OCI-M2 (cell line): Measurements from ENCODE around the gene LMOD3.

Experiments used
- DNase-seq: peaks from one replicate; lab custom pipeline; 2025; ENCODE audit not compliant: unreplicated experiment; lab: John Stamatoyannopoulos, UW

Gene LMOD3

DNA sequence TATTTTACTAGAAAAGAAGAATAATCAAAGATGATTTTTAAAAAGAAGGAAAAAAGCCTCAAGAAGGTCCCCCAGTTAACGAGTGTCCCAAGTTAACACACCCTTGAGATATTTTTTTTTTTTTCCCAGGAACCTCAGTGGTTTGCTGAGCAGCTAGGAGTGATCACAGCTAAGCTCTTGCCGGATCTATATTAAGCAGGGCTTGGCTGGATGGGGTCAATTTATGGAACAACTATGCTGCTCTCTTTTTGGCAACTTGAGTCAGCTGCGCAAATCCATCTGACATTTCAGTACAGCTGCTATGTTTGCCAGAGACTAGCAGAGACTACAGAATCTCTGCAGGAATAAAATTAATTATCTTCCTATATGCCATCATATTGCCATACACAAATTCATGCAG, at the start of gene LMOD3:
LMOD3 (minus strand) TSS at position 193 of the 400 bp plus-strand sequence. CDS start 209 bp downstream, outside the sequence.
- DNase-seq, result no peak

DNA sequence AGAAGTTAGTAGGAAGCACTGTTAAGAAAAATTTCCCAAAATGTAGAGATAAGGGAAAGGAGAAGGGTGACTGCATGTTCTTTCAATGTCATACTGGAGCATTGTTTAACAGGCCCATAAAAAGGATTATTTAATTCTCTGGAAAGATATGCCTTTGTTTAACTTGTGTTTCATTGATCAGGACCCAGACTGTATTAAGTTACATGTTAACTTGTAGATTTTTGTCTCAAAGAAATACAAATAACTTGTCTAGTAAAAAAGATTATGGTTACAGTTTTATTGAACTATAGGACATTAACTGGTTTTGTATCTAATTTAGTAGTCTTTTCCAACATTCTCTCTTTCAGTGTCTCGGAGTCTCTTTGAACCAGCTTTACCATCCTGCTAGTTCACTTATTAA, 49.7 kb upstream of the LMOD3 start:
- DNase-seq, result no peak

DNA sequence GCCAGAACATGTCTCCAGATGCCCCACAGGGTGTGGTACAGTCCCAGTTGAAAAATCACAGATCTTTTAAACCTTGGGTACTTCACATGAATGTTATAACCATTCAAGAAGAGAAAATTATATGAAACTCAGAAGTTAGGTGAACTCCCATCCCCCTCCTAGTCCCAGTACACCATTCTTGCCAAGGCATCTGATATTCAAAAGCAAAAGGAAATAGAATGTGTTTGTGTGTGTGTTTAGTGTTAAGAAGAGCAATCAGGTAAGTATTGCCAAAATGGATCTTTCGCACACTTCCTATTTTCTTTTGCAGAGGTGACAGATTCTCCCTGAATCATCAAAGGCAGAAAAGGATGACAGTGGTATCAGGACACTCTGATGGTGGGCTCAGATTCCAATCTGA, 44.1 kb upstream of the LMOD3 start:
- no peak for DNase-seq

DNA sequence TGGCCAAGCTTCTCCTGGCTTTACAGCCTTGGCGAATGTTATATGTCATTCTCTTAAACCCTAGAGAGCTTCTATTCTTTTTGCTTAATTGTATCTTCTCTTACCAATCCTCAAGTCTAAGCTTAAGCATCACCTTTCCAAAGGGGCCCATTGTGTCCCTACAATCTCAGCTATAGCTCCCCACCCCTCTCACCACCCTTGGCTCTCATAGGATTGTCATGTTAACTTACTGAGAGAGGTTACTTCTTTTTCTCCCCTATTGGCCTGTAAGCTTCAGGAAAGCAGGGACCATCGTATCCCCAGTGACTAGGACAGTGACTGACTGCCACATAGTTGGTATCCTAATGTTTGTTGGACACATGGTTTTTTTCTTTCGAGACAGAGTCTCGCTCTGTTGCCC, 43.3 kb upstream of the LMOD3 start:
- DNase-seq, result no peak

DNA sequence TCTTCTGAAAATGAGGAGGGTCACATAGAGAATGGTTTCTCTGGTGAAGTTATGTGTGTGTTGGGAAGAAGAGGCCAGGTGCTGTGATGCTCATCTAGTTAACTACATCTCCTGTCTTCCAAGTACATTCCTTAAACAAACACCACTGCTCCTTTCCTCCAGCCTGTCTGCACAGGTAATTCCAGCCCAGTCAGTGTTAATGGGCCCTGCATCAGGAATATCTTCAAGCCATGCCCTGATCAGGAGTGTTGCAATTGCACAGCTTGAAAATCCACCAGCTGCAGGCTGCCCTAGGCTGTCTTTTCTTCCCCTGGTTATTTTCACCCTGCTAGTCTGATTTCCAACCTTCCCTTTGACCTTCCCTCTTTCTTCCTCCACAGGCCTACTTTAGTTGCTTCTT, 41.9 kb upstream of the LMOD3 start:
- no peak for DNase-seq

DNA sequence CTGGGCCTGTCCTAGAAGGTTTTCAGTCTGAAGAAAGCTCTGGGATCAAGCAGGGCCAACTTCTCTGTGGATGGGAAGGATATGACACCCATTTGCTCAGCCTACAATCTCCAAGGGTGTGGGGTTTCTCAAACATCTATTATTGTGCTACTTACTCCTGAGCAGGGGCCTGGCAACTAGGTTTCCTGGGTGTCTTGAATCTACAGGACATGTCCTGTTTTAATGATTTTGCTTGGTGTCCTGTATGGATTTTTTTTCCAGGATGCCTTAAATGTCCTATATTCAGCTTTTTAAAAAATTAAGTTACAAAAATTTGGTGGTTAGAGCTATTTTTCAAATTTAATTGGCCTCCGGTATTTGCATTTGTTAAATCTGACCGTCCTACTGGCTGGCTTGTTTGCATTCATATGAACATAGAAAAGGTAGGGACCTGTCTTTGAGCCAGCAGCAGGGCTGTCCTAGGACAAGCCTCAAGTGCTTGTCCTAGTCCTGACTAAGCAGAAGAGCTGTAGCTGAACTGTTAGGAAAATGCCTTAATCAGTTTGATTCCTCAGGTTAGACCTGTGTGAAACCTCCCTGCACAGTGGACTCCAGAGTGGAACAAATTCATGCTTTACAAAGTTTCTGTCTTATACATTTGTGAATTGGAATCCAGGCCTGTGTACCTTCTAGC, 40.0 kb upstream of the LMOD3 start:
- DNase-seq, result no peak

DNA sequence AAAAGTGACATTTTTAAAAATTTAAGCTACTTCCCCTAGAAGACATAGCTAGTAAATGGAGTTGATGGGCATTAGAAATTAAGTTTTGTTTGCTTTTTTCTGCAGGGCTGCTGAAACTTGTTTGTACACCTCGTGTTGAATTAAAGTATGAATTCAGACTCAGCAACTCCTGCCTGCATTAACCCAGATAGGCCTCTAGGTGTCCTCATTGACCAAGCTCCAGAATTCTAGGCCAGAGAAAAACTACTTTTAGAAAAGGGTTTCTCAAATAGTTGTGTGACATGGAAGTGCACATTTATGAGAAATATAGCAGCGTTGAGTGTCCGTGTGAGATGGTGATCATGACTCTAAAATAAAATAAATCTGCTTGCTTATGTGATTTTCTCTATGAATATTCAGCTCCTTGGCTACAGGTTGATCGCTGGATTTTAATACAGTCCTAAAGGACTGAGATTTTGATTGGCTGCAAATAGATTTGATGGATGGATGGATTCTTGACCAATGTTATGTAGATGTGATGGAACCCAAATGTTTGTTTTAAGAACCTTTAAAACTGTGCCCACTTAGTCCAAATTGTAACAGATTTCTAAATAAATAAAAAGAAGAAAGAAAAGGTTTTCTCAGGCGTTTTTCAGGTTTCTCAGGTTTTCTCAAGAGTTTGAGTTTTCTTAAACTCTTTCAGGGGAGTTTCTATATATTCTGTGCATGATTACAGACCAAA, 39.4 kb upstream of the LMOD3 start:
- DNase-seq, result no peak

DNA sequence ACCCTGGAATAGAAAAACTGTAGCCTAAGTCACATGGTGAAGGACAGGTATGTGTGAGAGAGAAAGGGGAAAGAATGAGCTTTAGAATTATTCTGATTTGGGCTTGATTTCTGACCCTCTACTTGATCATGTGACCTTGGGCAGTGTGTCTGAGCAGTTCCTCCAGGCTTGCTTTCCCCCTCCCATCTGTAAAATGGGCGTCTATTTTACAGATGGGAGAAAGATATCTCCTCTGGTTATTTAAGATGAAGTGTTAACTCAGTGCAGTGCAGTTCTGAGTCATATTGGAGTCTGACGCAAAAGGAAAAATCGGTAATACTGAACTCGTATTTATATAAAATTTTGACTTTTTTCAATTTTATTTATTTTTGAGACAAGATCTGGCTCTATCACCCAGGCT, 38.1 kb upstream of the LMOD3 start:
- no peak for DNase-seq

DNA sequence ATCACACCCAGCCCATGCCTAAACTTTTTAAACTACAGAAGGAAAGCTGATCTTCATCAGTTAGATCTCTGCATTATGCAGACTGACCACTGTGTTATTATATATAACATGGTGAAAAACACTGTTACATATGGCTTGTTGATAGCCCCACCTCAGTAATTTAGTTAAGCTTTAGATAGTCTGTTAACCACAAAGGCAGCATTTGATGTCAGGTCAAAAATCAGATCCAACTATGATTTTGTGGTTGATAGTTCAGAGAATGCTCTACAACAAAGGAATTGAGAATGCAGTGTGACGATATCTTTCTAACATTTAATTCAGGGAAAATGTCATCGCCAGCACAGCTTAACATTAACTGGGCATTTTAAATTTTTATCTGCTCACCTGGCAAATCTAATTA, 37.7 kb upstream of the LMOD3 start:
- no peak for DNase-seq

DNA sequence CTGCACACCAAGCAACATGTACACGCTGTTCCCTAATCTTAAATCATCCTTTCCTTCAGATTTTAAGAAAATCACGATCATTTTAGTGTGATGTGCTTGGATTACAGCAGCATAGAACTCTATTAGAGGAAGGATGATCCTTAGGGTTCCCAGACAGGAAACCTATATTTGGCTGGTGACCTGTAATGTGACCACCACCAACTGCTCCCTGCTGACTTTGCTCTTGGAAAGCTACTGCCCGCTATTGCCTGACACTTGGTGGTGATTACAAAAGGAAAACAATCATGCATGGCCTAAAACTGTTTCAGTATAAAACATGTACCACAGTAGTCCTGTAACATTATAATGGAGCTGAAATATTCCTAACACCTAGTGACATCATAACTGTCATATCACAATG, 27.2 kb upstream of the LMOD3 start:
- DNase-seq, result no peak

DNA sequence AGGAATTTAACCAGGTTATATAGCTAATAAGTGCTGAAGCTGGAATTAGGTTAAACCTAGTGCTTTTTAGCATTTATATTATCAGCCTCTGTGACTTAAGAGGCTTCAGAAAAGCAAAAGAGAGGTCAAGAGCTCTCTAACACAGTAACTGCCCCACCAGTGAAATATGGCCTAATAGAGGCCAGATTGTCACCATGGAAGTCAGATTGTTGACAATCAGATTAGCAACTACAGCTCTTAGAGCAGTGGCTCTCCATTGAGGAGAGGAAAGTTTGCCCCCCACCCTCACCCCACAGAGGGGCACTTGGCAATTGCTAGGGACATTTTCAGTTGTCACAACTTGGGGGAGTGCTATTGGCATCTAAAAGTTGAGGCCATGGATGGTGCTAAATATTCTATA, 23.3 kb upstream of the LMOD3 start:
- DNase-seq, result no peak

DNA sequence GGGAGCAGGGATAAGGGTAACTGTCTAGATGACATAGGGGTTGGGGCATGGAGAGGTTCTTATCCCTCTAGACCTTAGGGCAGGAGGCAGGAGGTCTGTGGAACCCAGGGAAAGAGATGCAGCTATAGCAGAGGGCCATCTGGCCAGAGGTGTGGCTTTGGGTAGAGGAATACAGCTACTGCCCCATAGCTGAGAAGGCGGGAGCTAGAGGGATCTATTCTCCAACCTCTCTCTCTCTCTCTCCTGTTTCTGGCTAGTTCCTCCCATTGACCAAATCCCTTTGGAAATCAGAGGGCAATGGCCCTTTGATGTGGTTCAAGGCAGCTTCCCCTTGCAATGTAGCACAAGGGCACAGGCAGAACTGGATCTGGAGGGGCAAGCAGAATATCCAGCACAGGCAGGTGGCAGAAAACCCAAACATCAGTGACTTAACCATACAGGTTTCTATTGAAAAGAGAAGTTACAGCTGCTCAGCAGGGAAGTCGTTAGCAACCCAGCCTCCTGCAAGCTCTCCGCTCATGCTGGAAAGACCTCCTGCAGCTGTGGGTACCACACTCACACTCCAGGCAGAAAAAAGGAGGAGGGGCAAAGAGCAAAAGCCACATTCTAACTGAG, 22.3 kb upstream of the LMOD3 start:
- no peak for DNase-seq

DNA sequence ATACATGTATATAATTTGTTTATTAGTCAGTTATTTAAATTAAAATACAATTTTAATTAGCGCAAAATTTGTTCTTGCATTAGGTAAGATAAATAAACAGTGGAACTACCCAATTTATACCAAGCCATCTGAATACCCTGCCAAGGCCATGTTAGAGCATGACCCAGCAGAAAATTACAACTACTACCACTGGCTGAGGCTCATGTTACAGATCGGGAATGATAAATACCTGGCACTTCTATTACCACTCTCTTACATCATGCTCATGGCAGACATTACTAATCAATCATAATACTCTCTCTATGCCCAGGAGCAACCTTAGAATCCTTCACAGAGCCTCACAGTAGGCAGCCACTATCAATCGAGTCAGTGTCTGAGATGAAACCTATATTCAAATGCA, 21.2 kb upstream of the LMOD3 start:
- no peak for DNase-seq

DNA sequence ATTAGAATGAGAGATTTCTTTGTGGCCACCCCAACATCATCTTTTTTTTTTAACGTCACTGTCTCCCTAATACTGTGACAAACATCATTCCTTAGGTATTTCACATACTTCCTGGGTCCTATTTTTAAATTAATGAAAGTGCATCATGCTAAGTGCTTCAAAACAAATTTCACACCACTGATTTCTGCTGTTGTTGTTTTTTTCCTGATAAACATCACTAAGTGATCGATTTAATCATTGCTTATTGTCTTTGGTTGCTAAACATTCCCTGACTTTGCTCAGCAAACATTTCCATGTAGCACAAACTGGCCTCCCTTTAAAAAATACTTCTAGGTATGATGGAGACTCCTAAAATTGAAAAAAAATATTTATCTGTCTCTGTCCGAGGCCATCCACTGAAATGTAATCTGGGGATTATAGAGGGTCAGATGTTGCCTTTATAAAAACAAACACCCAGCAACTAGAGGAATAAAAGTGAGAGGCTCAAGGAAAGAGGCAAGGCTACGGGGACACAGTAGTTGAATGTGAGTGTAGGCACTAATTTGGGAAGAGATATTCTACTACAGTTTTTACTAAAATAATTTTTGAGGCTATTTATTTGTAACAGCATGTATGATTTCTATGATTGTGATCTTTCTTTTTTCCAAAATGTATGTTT, 20.5 kb upstream of the LMOD3 start:
- DNase-seq, result no peak

DNA sequence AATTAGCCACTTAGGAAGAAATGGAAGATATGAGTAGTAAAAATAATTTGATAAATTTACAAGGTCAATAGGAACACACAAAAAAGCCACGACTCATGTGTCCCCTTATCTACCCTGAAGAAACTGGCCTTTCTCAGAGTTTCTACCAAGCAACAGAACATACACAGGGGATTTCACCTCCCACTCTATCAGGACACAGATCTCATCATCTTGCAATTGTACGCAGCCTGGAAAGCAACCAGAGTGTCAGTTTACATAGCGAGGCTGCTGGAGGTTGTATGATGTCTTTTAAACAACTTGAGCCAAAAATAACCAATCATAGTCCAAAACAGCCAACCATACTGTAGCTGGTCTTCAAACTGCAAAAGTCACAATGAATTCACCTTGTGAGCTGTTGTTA, 19.7 kb upstream of the LMOD3 start:
- no peak for DNase-seq

DNA sequence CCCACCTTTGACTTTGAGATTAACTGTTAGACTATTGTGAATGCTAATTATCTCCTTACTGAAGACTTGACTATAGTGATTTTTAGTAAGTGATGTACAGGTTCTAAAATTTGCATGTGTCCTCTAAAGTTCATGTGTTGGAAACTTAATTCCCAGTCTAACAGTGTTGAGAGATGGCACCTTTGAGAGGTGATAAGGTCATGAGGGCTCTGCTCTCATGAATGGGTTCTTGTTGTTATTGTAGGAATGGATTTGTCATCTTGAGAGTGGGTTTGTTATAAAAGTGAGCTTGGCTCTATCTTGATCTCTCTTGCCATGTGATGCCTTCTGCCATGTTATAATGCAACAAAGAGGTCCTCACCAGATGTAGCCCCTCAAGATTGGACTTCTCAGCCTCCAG, 18.9 kb upstream of the LMOD3 start:
- no peak for DNase-seq

DNA sequence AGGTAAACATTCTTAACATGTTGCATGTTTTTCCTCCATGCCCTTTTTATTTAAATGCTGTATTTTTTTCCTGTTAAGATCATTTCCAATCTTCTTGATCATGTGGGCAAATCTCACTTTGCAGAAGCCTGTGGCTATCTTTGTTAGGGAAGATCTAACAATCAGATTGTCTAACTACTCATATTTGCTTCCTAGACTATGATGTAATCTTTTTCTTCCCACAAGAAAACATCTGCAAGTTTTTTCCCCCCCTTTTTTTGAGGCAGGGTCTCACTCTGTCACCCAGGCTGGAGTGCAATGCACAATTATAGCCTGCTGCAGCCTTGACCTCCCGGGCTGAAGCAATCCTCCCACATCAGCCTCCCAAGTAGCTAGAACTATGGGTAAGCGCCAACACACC, 15.0 kb upstream of the LMOD3 start:
- no peak for DNase-seq

DNA sequence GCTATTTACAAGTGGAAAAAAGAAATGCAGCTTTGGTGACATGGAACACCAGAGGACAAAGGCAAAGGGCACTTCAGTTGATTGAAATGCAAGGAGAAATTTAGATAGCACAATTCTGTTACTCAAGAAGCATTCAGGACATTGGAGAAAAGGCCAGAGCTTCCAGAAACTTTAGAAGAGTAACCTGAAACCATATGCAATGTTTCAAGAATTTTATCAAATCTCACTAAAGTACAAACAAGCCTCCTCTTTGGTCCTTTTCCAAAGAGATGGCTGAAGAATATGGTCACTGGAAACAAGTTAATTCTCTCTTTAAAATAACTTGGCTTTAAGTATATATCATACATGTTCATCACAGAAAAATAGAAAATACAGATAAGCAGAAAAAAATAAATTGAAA, 14.6 kb upstream of the LMOD3 start:
- DNase-seq, result no peak

DNA sequence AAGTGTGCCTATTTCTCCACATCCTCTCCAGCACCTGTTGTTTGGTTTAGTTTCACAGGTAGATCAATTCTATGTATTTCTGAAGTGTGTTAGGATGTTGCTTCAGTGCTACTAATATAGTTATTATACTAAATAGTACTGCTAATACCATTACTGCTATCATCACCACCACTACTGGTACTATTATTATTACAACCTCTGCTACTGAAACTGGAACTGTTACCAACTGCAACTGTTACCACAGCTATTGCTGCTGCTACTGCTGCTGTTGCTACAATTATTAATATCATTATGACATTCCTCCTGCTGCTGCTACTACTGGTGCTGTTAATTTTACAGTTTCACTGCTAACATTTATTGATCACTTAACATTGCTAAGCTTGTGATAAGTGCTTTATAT, 8.3 kb upstream of the LMOD3 start:
- no peak for DNase-seq

DNA sequence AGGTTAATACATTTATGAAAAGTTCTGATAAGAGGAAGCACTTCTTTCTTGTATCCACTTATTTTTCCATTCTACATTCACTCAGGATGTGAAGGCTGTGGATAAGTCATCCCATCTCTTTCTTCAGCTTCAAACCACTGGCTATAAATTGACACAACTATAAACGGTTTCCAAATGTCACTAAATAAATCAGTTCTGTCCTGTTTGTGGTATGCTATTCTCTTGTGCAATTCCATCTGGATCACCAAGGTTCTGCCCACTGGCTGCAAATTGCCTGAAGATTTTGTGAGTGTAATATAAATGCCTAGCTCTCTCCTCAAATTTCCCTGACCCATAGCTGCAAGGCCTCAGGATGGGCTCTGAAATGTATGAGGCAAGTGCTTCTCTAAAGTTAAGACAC, 7.1 kb upstream of the LMOD3 start:
- no peak for DNase-seq

DNA sequence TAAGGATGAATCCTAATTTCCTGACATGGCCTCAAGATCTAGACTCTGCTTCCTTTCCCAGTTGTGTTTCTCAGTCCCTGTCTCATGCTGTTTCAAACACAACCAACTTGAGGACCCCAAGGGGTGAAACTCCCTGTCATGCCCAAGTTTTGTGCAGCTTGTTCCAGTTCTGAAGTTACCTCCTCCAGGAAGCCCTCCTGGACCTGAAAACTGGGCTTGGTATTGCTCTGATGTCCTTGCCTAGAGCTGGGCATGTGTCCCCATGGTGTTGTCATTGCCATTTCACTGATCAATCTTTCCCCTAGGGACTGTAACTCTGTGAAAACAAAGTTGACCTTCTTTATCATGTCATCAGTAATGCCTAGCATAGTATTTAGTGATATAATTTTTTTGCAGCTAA, 6.1 kb upstream of the LMOD3 start:
- no peak for DNase-seq

DNA sequence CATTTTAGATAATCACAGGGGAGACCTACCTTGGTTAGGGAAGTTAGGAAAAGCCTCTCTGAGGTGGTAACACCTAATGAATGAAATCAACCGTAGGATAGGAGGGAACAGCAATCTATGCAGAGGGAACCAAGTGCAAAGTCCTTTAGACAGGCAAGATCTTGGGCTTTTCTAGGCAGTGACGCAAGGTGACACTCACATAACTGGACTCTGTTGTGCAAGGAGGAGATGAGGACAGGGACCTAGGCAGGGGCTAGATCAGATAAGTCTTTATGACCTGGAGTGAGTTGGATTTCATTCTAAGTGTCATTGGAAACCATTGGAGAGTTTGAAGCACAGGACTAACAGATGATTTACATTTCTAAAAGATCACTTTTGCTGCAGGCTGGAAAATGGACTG, 4.6 kb upstream of the LMOD3 start:
- no peak for DNase-seq
